HepG2 (cell line): ENCODE data around the gene DNAJA3. TPM values are rescaled to one million over a fixed set of nuclear protein-coding genes. Genes with fewer than 3 reads are reported as not detected.

Source experiments
- ATAC-seq: fragments of 200-7000 bp; cut with Tn5 transposase; 3 replicates; pipeline ENCODE4 v1.9.1; 2020; ENCODE audit warnings: mild to moderate bottlenecking, moderate library complexity
- BruUV-seq: library from RNA; stranded (reverse); fragments of 400-500 nt; replicated peaks from 2 replicates; lab custom pipeline; 2021; lab: Mats Ljungman, UMichigan
- CTCF ChIA-PET: fragments of 300-600 bp; formaldehyde crosslinking; extraction: SDS; loops from one replicate; lab custom pipeline; 2021; ENCODE audit warnings: low total read pairs, inconsistent platforms, low intra/inter-chr PET ratio; lab: Yijun Ruan, JAX
- POLR2A ChIA-PET: fragments of 350-600 bp; sonication (Branson Sonifier 250); formaldehyde crosslinking; loops from one replicate; lab custom pipeline; 2020; ENCODE audit warnings: antibody characterized with exemption, inconsistent platforms; lab: Yijun Ruan, JAX
- DNase-seq: peaks from one replicate; pipeline ENCODE4 v3.0.0-alpha.2; 2015; ENCODE audit warnings: low spot score
- FAIRE-seq: peaks from 3 replicates; lab custom pipeline; 2011; peaks lifted over from hg19 to GRCh38; lab: Jason Lieb, UNC
- H2AFZ ChIP-seq: one replicate; pipeline ENCODE4 v1.6.1; 2011; ENCODE audit warnings: low read length, inconsistent platforms
- H3K27ac ChIP-seq: fragments of 300-600 bp; 3 replicates; pipeline ENCODE4 v1.8.0; 2011; ENCODE audit warnings: mixed run types, mild to moderate bottlenecking, mixed read lengths, low read length, inconsistent platforms; ENCODE audit not compliant: insufficient read depth; ENCODE audit errors: extremely low read length
- H3K27me3 ChIP-seq, 2 experiments: fragments of 200-600 bp in 1 of 2; 2 replicates in 1 of 2; 3 replicates in 1 of 2; pipeline versions ENCODE4 v1.6.0 to v1.8.0; 2011; ENCODE audit warnings: low read length in 2 of 2, mild to moderate bottlenecking in 2 of 2, moderate library complexity in 2 of 2, inconsistent platforms in 1 of 2; ENCODE audit not compliant: insufficient read depth in 2 of 2, control insufficient read depth in 1 of 2
- H3K36me3 ChIP-seq, 2 experiments: fragments of 200-600 bp in 1 of 2; replicated peaks in 1 of 2; 2 replicates in 1 of 2; 3 replicates in 1 of 2; pipeline versions ENCODE4 v1.5.1 to v1.8.0; 2011; ENCODE audit warnings: low read length in 2 of 2, inconsistent platforms in 1 of 2; ENCODE audit not compliant: insufficient read depth in 2 of 2, control insufficient read depth in 1 of 2
- H3K4me1 ChIP-seq: 2 replicates; pipeline ENCODE4 v1.5.1; 2012; ENCODE audit warnings: low read length, inconsistent platforms; ENCODE audit not compliant: insufficient read depth
- H3K4me2 ChIP-seq: 2 replicates; pipeline ENCODE4 v1.6.0; 2011; ENCODE audit warnings: low read depth, low read length, inconsistent platforms
- H3K4me3 ChIP-seq, 3 experiments: fragments of 200-600 bp in 1 of 3; sonication (generic), shearing (Covaris generic) in 1 of 3; replicated peaks in 1 of 3; 2 replicates each; pipeline ENCODE4 v1.5.1; 2011 to 2016; ENCODE audit warnings: low read length in 3 of 3, inconsistent platforms in 2 of 3, low read depth in 2 of 3, mild to moderate bottlenecking in 2 of 3, control low read depth in 1 of 3, mixed read lengths in 1 of 3; ENCODE audit not compliant: insufficient read depth in 1 of 3
- H3K79me2 ChIP-seq: one replicate; pipeline ENCODE4 v1.6.1; 2011; ENCODE audit warnings: low read length, inconsistent platforms; ENCODE audit not compliant: insufficient read depth
- H3K9ac ChIP-seq: 2 replicates; pipeline ENCODE4 v1.6.0; 2011; ENCODE audit warnings: mild to moderate bottlenecking, low read depth, low read length, inconsistent platforms; ENCODE audit not compliant: insufficient read depth
- H3K9me3 ChIP-seq: 2 replicates; pipeline ENCODE4 v1.5.1; 2012; ENCODE audit warnings: mild to moderate bottlenecking, low read length
- H4K20me1 ChIP-seq: 2 replicates; pipeline ENCODE4 v1.6.0; 2011; ENCODE audit warnings: inconsistent platforms, mild to moderate bottlenecking, low read length, moderate library complexity; ENCODE audit not compliant: insufficient read depth
- MYC ChIP-seq: sonication (generic); formaldehyde crosslinking; IDR thresholded peaks from 2 replicates; pipeline ENCODE4 v1.9.0; 2021; ENCODE audit warnings: missing genetic modification reagents, borderline replicate concordance
- SAP130 ChIP-seq: IDR thresholded peaks from 2 replicates; pipeline ENCODE4 v1.6.1; 2016; ENCODE audit warnings: low read depth
- SIX4 ChIP-seq: sonication (generic); formaldehyde crosslinking; IDR thresholded peaks from 2 replicates; pipeline ENCODE4 v1.4.0; 2020; ENCODE audit warnings: missing genetic modification reagents
- TFE3 ChIP-seq: IDR thresholded peaks from 2 replicates; pipeline ENCODE4 v1.6.1; 2016
- U2AF1 ChIP-seq: fragments of 200-400 bp; formaldehyde crosslinking; optimal IDR thresholded peaks from 2 replicates; pipeline ENCODE3; 2017; ENCODE audit warnings: mild to moderate bottlenecking, low read depth, low read length
- ZNF558 ChIP-seq: sonication (generic); formaldehyde crosslinking; IDR thresholded peaks from 2 replicates; pipeline ENCODE4 v1.9.0; 2022; ENCODE audit warnings: mild to moderate bottlenecking, missing genetic modification reagents, borderline replicate concordance
- ZNF607 ChIP-seq: sonication (generic); formaldehyde crosslinking; IDR thresholded peaks from 2 replicates; pipeline ENCODE4 v1.5.1; 2020; ENCODE audit warnings: missing genetic modification reagents, mild to moderate bottlenecking, borderline replicate concordance
- ZNF83 ChIP-seq: sonication (generic); formaldehyde crosslinking; IDR thresholded peaks from 2 replicates; pipeline ENCODE4 v1.4.0; 2020; ENCODE audit warnings: missing genetic modification reagents, mild to moderate bottlenecking, borderline replicate concordance
- WGBS: methylation state at CpG from one replicate; pipeline ENCODE4 v1.1.6; 2017; ENCODE audit warnings: low lambda C conversion rate; 5-methylcytosine and 5-hydroxymethylcytosine counted together
- in situ Hi-C: cut with HindIII; loops from 2 replicates; pipeline ENCODE4 v1.10.0; 2017; ENCODE audit warnings: low pct_unique_long_range_greater_than_20kb; ENCODE audit not compliant: extremely low pct_ligation_motif_present
- intact Hi-C: fragments of 100-400 bp; cut with micrococcal nuclease; formaldehyde crosslinking; loops from one replicate; pipeline ENCODE4 v1.10.0; 2022; ENCODE audit not compliant: unreplicated experiment
- polyA plus RNA-seq, 8 experiments: library from polyadenylated mRNA; depleted of rRNA in 3 of 8; stranded (reverse) in 7 of 8; unstranded in 1 of 8; fragments of >200 nt; fragmentation: Illumina TruSeq in 4 of 8; extraction: Trizol in 4 of 8; gene quantifications; 2 replicates each; pipeline versions ENCODE4 v1.2.1 to v1.2.3, GENCODE V29; 2011 to 2016; ENCODE audit warnings: low read depth in 4 of 8, missing spikeins in 1 of 8, mixed read lengths in 1 of 8; ENCODE audit not compliant: insufficient read depth in 1 of 8
- total RNA-seq, 5 experiments: library from RNA; depleted of rRNA; stranded (reverse); fragments of >200 nt; fragmentation: Illumina TruSeq; extraction: Trizol; gene quantifications; 2 replicates each; pipeline ENCODE4 v1.2.3, GENCODE V29; 2016; ENCODE audit warnings: low read depth in 1 of 5
- TF ChIP-seq, protein P1 (sequence below): sonication (generic); formaldehyde crosslinking; IDR thresholded peaks from 2 replicates; pipeline ENCODE4 v1.8.0; 2022; ENCODE audit warnings: mild to moderate bottlenecking, missing genetic modification reagents, borderline replicate concordance
- TF ChIP-seq, protein P2 (sequence below): sonication (generic); formaldehyde crosslinking; IDR thresholded peaks from 2 replicates; pipeline ENCODE4; 2020; ENCODE audit warnings: missing genetic modification reagents, mild to moderate bottlenecking, borderline replicate concordance

The DNAJA3 gene
- total and polyA plus RNA-seq, 2 of the 13 experiments (the other 11 are each of a cell fraction or from before 2014, with no cell fraction given): 77.0 to 83.3 TPM

- no peak for TF ChIP-seq TFE3 (CRISPR knock-in tag)
- no peak for TF ChIP-seq ZNF558
- no peak for TF ChIP-seq MYC (CRISPR knock-in tag)
- no peak for TF ChIP-seq ZNF607 (CRISPR knock-in tag)
- TF ChIP-seq SAP130 (CRISPR knock-in tag): no peak
- TF ChIP-seq ZNF83 (CRISPR knock-in tag): no peak
- TF ChIP-seq SIX4 (CRISPR knock-in tag): no peak
Measured at GRCh38 chr16:4391631-4392381, 33.9 kb upstream of the DNAJA3 start (continued).

DNA sequence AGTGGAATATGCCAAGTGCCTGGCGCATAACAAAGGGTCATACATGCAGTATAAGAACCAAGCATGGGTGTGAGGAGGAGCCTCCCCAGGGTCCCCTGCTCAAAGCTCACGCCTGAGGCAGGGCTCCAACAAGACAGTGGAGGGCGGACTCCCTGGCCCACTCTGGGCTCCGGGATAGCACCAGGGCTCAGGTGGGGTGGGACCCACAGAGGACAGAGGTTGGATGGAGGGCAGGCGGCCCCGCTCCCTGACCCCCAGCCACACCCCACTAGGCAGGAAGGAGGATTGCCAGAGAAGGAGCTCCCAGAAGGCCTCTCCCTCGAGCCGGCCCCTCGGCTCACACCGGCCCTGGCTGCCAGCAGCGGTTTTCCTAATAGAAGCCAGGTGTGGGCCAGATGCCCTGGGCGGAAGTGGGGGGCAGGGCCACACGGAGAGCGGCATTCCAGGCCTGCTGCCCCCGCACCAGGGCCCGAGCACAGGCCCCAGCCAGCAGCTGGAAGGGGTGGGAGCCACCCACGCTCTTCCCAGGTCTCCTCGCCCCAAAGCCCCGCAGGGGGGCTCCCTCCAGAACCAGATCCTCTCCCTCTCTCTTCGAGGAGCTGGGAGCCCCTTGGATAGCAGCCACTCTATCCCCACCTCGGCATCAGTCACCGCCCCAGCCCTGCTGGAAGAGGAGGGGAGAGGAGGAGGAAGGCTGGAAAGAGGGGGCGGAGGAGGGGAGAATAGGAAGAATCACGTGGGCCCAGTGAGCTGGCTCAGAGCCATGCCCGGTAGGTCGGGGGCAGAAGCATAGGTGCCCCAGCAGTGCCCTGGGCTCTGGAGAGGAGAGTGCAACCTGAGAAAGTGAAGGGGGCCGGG lies 33.1 kb upstream of the DNAJA3 start:
- peaks cover 2 to 9% of the 10 kb centered on the region in 2 experiments; a peak in 2 of 5 replicates for H3K36me3 ChIP-seq
- TF ChIP-seq, protein P1, sequence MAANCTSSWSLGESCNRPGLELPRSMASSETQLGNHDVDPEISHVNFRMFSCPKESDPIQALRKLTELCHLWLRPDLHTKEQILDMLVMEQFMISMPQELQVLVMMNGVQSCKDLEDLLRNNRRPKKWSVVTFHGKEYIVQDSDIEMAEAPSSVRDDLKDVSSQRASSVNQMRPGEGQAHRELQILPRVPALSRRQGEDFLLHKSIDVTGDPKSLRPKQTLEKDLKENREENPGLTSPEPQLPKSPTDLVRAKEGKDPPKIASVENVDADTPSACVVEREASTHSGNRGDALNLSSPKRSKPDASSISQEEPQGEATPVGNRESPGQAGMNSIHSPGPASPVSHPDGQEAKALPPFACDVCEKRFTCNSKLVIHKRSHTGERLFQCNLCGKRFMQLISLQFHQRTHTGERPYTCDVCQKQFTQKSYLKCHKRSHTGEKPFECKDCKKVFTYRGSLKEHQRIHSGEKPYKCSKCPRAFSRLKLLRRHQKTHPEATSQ (CRISPR knock-in tag): no peak
- TF ChIP-seq, protein P2, sequence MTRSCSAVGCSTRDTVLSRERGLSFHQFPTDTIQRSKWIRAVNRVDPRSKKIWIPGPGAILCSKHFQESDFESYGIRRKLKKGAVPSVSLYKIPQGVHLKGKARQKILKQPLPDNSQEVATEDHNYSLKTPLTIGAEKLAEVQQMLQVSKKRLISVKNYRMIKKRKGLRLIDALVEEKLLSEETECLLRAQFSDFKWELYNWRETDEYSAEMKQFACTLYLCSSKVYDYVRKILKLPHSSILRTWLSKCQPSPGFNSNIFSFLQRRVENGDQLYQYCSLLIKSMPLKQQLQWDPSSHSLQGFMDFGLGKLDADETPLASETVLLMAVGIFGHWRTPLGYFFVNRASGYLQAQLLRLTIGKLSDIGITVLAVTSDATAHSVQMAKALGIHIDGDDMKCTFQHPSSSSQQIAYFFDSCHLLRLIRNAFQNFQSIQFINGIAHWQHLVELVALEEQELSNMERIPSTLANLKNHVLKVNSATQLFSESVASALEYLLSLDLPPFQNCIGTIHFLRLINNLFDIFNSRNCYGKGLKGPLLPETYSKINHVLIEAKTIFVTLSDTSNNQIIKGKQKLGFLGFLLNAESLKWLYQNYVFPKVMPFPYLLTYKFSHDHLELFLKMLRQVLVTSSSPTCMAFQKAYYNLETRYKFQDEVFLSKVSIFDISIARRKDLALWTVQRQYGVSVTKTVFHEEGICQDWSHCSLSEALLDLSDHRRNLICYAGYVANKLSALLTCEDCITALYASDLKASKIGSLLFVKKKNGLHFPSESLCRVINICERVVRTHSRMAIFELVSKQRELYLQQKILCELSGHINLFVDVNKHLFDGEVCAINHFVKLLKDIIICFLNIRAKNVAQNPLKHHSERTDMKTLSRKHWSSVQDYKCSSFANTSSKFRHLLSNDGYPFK: no peak
- TF ChIP-seq U2AF1: no peak
- no peak for DNase-seq
- no peaks in the 10 kb centered on the region for H4K20me1 ChIP-seq
- no peak for ATAC-seq
- no peak overlapping the region for H3K27ac ChIP-seq
- H3K79me2 ChIP-seq: no peaks in the 10 kb centered on the region
- intact Hi-C loops (no loop called here), in situ Hi-C loops (no loop called here)
- BruUV-seq: no TSS peak
- FAIRE-seq: no peak
- POLR2A ChIA-PET: interaction anchor here (1.2 to 1.6 kb wide), 2 partner anchors 18 to 47 kb away, joined by 3 read pairs; no protein-coding TSS in a partner anchor
- CTCF ChIA-PET: no interaction called here
- no peak overlapping the region for H3K4me2 ChIP-seq
- H3K9me3 ChIP-seq: no peaks in the 10 kb centered on the region
- no peak overlapping the region for H3K9ac ChIP-seq
- H3K4me1 ChIP-seq: peaks cover 20% of the 10 kb centered on the region
- H3K27me3 ChIP-seq: no peaks in the 10 kb centered on the region
- H3K4me3 ChIP-seq: no peak overlapping the region
- H2AFZ ChIP-seq: no peak overlapping the region
- WGBS: 97% methylated on average over 15 of the region's 27 CpGs
